IMR-90 (cell line): ENCODE results near the gene HECW1. TPM values are rescaled to one million over a fixed set of nuclear protein-coding genes. Genes with fewer than 3 reads are reported as not detected.

Experiments
- ATAC-seq: fragments of 200-7000 bp; cut with Tn5 transposase; 2 replicates; pipeline ENCODE4 v1.9.1; 2020; ENCODE audit warnings: low read depth, mild to moderate bottlenecking, moderate library complexity
- BruUV-seq: library from RNA; stranded (reverse); fragments of 400-500 nt; replicated peaks from 2 replicates; lab custom pipeline; 2021; lab: Mats Ljungman, UMichigan
- CTCF ChIA-PET: fragments of 300-600 bp; formaldehyde crosslinking; extraction: SDS; loops from one replicate; lab custom pipeline; 2021; ENCODE audit warnings: antibody characterized with exemption; lab: Yijun Ruan, JAX
- POLR2A ChIA-PET: fragments of 300-600 bp; sonication (Branson Sonifier 250); formaldehyde crosslinking; loops from one replicate; lab custom pipeline; 2022; ENCODE audit warnings: antibody characterized with exemption; ENCODE audit not compliant: unreplicated experiment; lab: Charles Lee
- DNase-seq: peaks from one replicate; pipeline ENCODE4 v3.0.0; 2013
- H2AFZ ChIP-seq: replicated peaks from 2 replicates; pipeline ENCODE3; 2013; ENCODE audit warnings: low read length, mild to moderate bottlenecking; ENCODE audit not compliant: poor library complexity
- H2AK5ac ChIP-seq: 2 replicates; pipeline ENCODE4 v1.6.1; 2013; ENCODE audit warnings: low read depth, low read length, inconsistent platforms
- H2AK9ac ChIP-seq: replicated peaks from 2 replicates; pipeline ENCODE3; 2013; ENCODE audit warnings: mild to moderate bottlenecking, low read depth, low read length, moderate library complexity; ENCODE audit not compliant: poor library complexity
- H2BK120ac ChIP-seq: 2 replicates; pipeline ENCODE4 v1.6.1; 2013; ENCODE audit warnings: low read depth, low read length, inconsistent platforms
- H2BK15ac ChIP-seq: 3 replicates; pipeline ENCODE4 v1.6.1; 2013; ENCODE audit warnings: low read depth, low read length, inconsistent platforms
- H2BK20ac ChIP-seq: 2 replicates; pipeline ENCODE4 v1.6.1; 2013; ENCODE audit warnings: low read depth, mild to moderate bottlenecking, inconsistent platforms, low read length, moderate library complexity
- H2BK5ac ChIP-seq: 2 replicates; pipeline ENCODE4 v1.6.1; 2013; ENCODE audit warnings: mild to moderate bottlenecking, low read depth, low read length, inconsistent platforms; ENCODE audit not compliant: poor library complexity, severe bottlenecking
- H3K14ac ChIP-seq: replicated peaks from 2 replicates; pipeline ENCODE4 v1.6.1; 2013; ENCODE audit warnings: low read depth, low read length, inconsistent platforms
- H3K18ac ChIP-seq: 2 replicates; pipeline ENCODE4 v1.6.1; 2013; ENCODE audit warnings: low read depth, low read length, control low read depth
- H3K23ac ChIP-seq: 2 replicates; pipeline ENCODE4 v1.6.1; 2013; ENCODE audit warnings: low read depth, low read length, inconsistent platforms
- H3K27ac ChIP-seq: 2 replicates; pipeline ENCODE4 v1.5.1; 2013; ENCODE audit warnings: mild to moderate bottlenecking, control low read depth, low read length; ENCODE audit not compliant: insufficient read depth
- H3K27me3 ChIP-seq: 2 replicates; pipeline ENCODE4 v1.6.1; 2013; ENCODE audit warnings: low read length; ENCODE audit not compliant: control insufficient read depth, insufficient read depth
- H3K36me3 ChIP-seq: 2 replicates; pipeline ENCODE4 v1.6.1; 2013; ENCODE audit warnings: low read length, mixed read lengths; ENCODE audit not compliant: control insufficient read depth, insufficient read depth
- H3K4ac ChIP-seq: 2 replicates; pipeline ENCODE4 v1.6.1; 2013; ENCODE audit warnings: low read depth, low read length, inconsistent platforms
- H3K4me1 ChIP-seq: 2 replicates; pipeline ENCODE4 v1.6.1; 2013; ENCODE audit warnings: low read length, mixed read lengths; ENCODE audit not compliant: control insufficient read depth, insufficient read depth
- H3K4me2 ChIP-seq: 2 replicates; pipeline ENCODE4 v1.6.1; 2013; ENCODE audit warnings: low read depth, mild to moderate bottlenecking, control low read depth, low read length, moderate library complexity
- H3K4me3 ChIP-seq: 2 replicates; pipeline ENCODE4 v1.5.1; 2013; ENCODE audit warnings: low read depth, mild to moderate bottlenecking, control low read depth, low read length, moderate library complexity; ENCODE audit not compliant: insufficient read depth
- H3K56ac ChIP-seq: 2 replicates; pipeline ENCODE4 v1.6.1; 2013; ENCODE audit warnings: low read length, inconsistent platforms; ENCODE audit not compliant: insufficient read depth; ENCODE audit errors: extremely low read depth
- H3K79me1 ChIP-seq, 2 experiments: 2 replicates each; pipeline ENCODE4 v1.6.1; 2013; ENCODE audit warnings: low read length in 2 of 2, inconsistent platforms in 1 of 2, low read depth in 1 of 2
- H3K9ac ChIP-seq: 2 replicates; pipeline ENCODE4 v1.6.1; 2013; ENCODE audit warnings: low read depth, low read length, control low read depth
- H3K9me1 ChIP-seq: 2 replicates; pipeline ENCODE4 v1.6.1; 2013; ENCODE audit warnings: low read length, inconsistent platforms; ENCODE audit not compliant: insufficient read depth
- H3K9me3 ChIP-seq: 2 replicates; pipeline ENCODE4 v1.6.1; 2013; ENCODE audit warnings: low read length; ENCODE audit not compliant: control insufficient read depth, insufficient read depth
- H4K20me1 ChIP-seq: 2 replicates; pipeline ENCODE4 v1.6.1; 2013; ENCODE audit warnings: low read length, inconsistent platforms; ENCODE audit not compliant: insufficient read depth
- H4K5ac ChIP-seq: 2 replicates; pipeline ENCODE4 v1.6.1; 2013; ENCODE audit warnings: mild to moderate bottlenecking, low read depth, low read length, control low read depth
- H4K8ac ChIP-seq, 2 experiments: 2 replicates each; pipeline ENCODE4 v1.6.1; 2013; ENCODE audit warnings: low read depth in 2 of 2, low read length in 2 of 2, control low read depth in 1 of 2, inconsistent platforms in 1 of 2
- H4K91ac ChIP-seq: 2 replicates; pipeline ENCODE4 v1.6.1; 2013; ENCODE audit warnings: low read depth, low read length, inconsistent platforms; ENCODE audit not compliant: insufficient read depth
- BHLHE40 ChIP-seq: fragments of 150-350 bp; IDR thresholded peaks from 2 replicates; pipeline ENCODE4 v1.6.1; 2016; ENCODE audit warnings: mild to moderate bottlenecking, low read depth, low read length
- CEBPB ChIP-seq: IDR thresholded peaks from 2 replicates; pipeline ENCODE4 v1.6.1; 2012; ENCODE audit warnings: low read depth, low read length, improper control_type of control experiment
- CHD1 ChIP-seq: IDR thresholded peaks from 2 replicates; pipeline ENCODE4 v1.6.1; 2012; ENCODE audit warnings: low read depth, low read length, improper control_type of control experiment
- CTCF ChIP-seq: conservative IDR thresholded peaks from 2 replicates; pipeline ENCODE4 v1.5.1; 2012; ENCODE audit warnings: mild to moderate bottlenecking, low read depth, low read length, improper control_type of control experiment
- ELK1 ChIP-seq: fragments of 150-350 bp; IDR thresholded peaks from 2 replicates; pipeline ENCODE4 v1.6.1; 2016; ENCODE audit warnings: low read depth, mild to moderate bottlenecking, low read length, moderate library complexity, borderline replicate concordance
- FOS ChIP-seq: fragments of 150-350 bp; IDR thresholded peaks from 2 replicates; pipeline ENCODE4 v1.6.1; 2016; ENCODE audit warnings: low read depth, low read length
- MAFK ChIP-seq: IDR thresholded peaks from 2 replicates; pipeline ENCODE4 v1.6.1; 2012; ENCODE audit warnings: low read depth, low read length, improper control_type of control experiment
- MAZ ChIP-seq: IDR thresholded peaks from 2 replicates; pipeline ENCODE4 v1.6.1; 2012; ENCODE audit warnings: low read depth, mild to moderate bottlenecking, low read length, improper control_type of control experiment, moderate library complexity, borderline replicate concordance
- MXI1 ChIP-seq: IDR thresholded peaks from 2 replicates; pipeline ENCODE4 v1.6.1; 2012; ENCODE audit warnings: low read depth, mild to moderate bottlenecking, low read length, moderate library complexity, borderline replicate concordance
- NFE2L2 ChIP-seq: fragments of 150-350 bp; IDR thresholded peaks from 2 replicates; pipeline ENCODE4 v1.6.1; 2016; ENCODE audit warnings: low read depth, mild to moderate bottlenecking, low read length
- POLR2A ChIP-seq: IDR thresholded peaks from 2 replicates; pipeline ENCODE4 v1.6.1; 2012; ENCODE audit warnings: mild to moderate bottlenecking, low read depth, low read length
- RAD21 ChIP-seq: IDR thresholded peaks from 2 replicates; pipeline ENCODE4 v1.6.1; 2012; ENCODE audit warnings: low read length, improper control_type of control experiment
- RCOR1 ChIP-seq: IDR thresholded peaks from 2 replicates; pipeline ENCODE4 v1.6.1; 2012; ENCODE audit warnings: mild to moderate bottlenecking, low read length, improper control_type of control experiment; ENCODE audit not compliant: insufficient replicate concordance
- RFX5 ChIP-seq: IDR thresholded peaks from 2 replicates; pipeline ENCODE4 v1.8.0; 2012; ENCODE audit warnings: low read depth, mild to moderate bottlenecking, low read length, moderate library complexity
- SMC3 ChIP-seq: fragments of 150-350 bp; IDR thresholded peaks from 2 replicates; pipeline ENCODE4 v1.6.1; 2016; ENCODE audit warnings: low read depth, mild to moderate bottlenecking, antibody characterized with exemption, low read length, moderate library complexity
- USF2 ChIP-seq: fragments of 150-350 bp; IDR thresholded peaks from 2 replicates; pipeline ENCODE4 v1.6.1; 2017; ENCODE audit warnings: mild to moderate bottlenecking, antibody characterized with exemption, low read length, low read depth
- WGBS, 2 experiments: methylation state at CpG; one replicate each; pipeline versions ENCODE4 v1.1.5 to v1.1.7; 2013; ENCODE audit warnings: missing lambda C conversion rate in 2 of 2; ENCODE audit not compliant: insufficient read length in 1 of 2; ENCODE audit errors: extremely low coverage in 2 of 2; 5-methylcytosine and 5-hydroxymethylcytosine counted together
- dilution Hi-C: fragments of 300-500 bp; cut with HindIII; formaldehyde crosslinking; loops from one replicate; pipeline ENCODE4 v1.14.3; 2018; ENCODE audit warnings: low sequenced_read_pairs; ENCODE audit not compliant: unreplicated experiment
- in situ Hi-C: fragments of 300-500 bp; cut with MboI; formaldehyde crosslinking; loops from 3 replicates; pipeline ENCODE4 v1.14.3; 2019; ENCODE audit warnings: low sequenced_read_pairs, inconsistent platforms, mixed read lengths
- intact Hi-C: fragments of 100-400 bp; cut with micrococcal nuclease; formaldehyde crosslinking; loops from 2 replicates; pipeline ENCODE4 v1.10.0; 2022
- polyA plus RNA-seq, 3 experiments: library from polyadenylated mRNA; depleted of rRNA; stranded (reverse); fragments of >200 nt; gene quantifications; 2 replicates each; pipeline ENCODE4 v1.2.3, GENCODE V29; 2012; ENCODE audit warnings: low replicate concordance in 1 of 3
- total RNA-seq: library from RNA; depleted of rRNA; stranded (reverse); fragments of >200 nt; gene quantifications from 2 replicates; pipeline ENCODE4 v1.2.3, GENCODE V29; 2012

Gene HECW1
- total and polyA plus RNA-seq, 2 of the 4 experiments (the other 2 are of a cell fraction), result 0.56 to 1.3 TPM

- Histone ChIP-seq H3K9ac (no peak overlapping the region), H4K91ac (no peak overlapping the region), H2AK9ac (no peak overlapping the region), H3K4me2 (no peak overlapping the region), H2BK15ac (no peak overlapping the region), H3K18ac (no peak overlapping the region), H3K4ac (peak overlapping the region; percentile 29; the same call in 1 of the 2 replicates), H4K20me1 (no peaks in the 10 kb centered on the region), H3K27ac (no peak overlapping the region), H3K36me3 (no peaks in the 10 kb centered on the region), H2AFZ (peak overlapping the region; percentile 33), H4K5ac (no peak overlapping the region), H3K4me1 (peaks cover 3% of the 10 kb centered on the region; the same call in 1 of the 2 replicates), H3K9me3 (no peaks in the 10 kb centered on the region), H3K23ac (no peak overlapping the region), H3K14ac (no peak overlapping the region), H2BK5ac (no peak overlapping the region), H3K9me1 (peaks cover 3% of the 10 kb centered on the region; the same call in 1 of the 2 replicates), H3K4me3 (no peak overlapping the region), H2BK20ac (peak overlapping the region; percentile 23; the same call in 1 of the 2 replicates), H4K8ac (no peak overlapping the region), H2BK120ac (peak overlapping the region; percentile 27), H2AK5ac (peak overlapping the region; percentile 67; the same call in 1 of the 2 replicates), H3K79me1 (no peaks in the 10 kb centered on the region), H3K56ac (no peak overlapping the region), H3K27me3 (peaks cover 2% of the 10 kb centered on the region)
- in situ Hi-C loops, result no loop called here
- CTCF ChIA-PET, result no interaction called here
- intact Hi-C loops, result no loop called here
- ATAC-seq (no peak), DNase-seq (no peak)
- TF ChIP-seq MAFK (no peak), RCOR1 (no peak), POLR2A (no peak), ELK1 (no peak), BHLHE40 (no peak), MAZ (no peak), CTCF (no peak), RAD21 (no peak), NFE2L2 (no peak), SMC3 (no peak), CEBPB (no peak), USF2 (no peak), CHD1 (no peak), RFX5 (no peak), MXI1 (no peak), FOS (no peak)
- BruUV-seq, result no TSS peak
- WGBS, 2 experiments, result no CpG with 5 or more reads among the region's 3 CpGs
- POLR2A ChIA-PET, result no interaction called here
- dilution Hi-C loops, result no loop called here
Observed at GRCh38 chr7:43163885-43164284, 51.4 kb downstream of the HECW1 start.
